ENCODE results near the gene SEMA3D.

The SEMA3D gene

DNA sequence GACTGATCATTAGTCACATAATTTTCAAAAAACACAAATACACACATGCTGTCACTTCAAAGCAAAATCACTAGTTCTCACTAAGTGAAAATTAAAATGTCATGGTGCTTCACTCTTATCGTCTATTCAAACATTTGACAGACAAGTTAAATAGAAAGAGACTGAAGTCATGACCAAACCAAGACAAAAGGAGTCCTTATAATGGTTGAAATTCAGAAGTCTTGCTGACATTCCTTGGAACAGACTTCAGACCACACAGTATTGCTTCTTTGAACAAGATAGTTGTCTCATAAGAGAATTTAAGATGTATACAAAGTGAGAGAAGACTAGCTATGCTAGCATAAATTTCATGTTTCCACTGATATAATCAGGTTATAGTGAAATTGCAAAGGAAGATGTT is 119.5 kb downstream of the SEMA3D start:
- POLR2A ChIA-PET (ENCODE audit: low non-redundant PET) = no interaction called here
- CTCF ChIA-PET = interaction anchor here (0.6 kb wide), 1 partner anchor 45 kb away, joined by 3 read pairs; no protein-coding TSS in a partner anchor
- TF ChIP-seq, protein P1, sequence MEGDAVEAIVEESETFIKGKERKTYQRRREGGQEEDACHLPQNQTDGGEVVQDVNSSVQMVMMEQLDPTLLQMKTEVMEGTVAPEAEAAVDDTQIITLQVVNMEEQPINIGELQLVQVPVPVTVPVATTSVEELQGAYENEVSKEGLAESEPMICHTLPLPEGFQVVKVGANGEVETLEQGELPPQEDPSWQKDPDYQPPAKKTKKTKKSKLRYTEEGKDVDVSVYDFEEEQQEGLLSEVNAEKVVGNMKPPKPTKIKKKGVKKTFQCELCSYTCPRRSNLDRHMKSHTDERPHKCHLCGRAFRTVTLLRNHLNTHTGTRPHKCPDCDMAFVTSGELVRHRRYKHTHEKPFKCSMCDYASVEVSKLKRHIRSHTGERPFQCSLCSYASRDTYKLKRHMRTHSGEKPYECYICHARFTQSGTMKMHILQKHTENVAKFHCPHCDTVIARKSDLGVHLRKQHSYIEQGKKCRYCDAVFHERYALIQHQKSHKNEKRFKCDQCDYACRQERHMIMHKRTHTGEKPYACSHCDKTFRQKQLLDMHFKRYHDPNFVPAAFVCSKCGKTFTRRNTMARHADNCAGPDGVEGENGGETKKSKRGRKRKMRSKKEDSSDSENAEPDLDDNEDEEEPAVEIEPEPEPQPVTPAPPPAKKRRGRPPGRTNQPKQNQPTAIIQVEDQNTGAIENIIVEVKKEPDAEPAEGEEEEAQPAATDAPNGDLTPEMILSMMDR (conservative IDR thresholded peaks at IDR 0.05; ENCODE audit: low read depth) = no peak
- DNase-seq (ENCODE audit: low spot score) = no peak
- H3K27ac ChIP-seq = no peak overlapping the region

DNA sequence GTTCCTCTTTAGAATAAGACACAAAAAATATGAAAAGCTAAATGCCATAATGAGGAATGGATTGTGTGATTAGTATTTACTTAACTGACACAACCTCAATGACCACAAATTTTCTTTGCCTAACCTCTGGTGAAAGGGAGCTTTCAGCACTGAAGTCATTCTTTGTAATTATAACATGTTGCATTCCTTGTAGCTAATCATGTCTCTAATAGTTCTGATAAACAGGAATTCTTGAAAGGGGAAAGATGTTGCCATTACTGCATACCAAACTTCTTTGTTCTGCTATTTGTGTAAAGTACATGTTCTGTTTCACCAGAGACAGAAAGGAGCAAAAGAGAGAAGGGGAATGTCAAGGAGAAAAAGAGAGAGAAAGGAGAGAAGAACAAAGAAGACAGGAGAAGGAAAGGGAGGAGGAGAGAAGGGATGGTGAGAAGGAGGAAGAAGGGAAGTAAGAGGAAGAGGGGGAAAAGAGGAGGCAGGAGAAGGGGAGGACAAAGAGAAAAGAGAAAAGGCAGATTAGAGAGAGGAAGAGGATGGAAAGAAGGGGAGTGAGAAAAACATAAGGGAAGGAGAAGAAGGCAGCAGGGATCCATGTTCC is 120.9 kb downstream of the SEMA3D start:
- ChIA-PET POLR2A (ENCODE audit: low non-redundant PET) (no interaction called here), CTCF (no interaction called here)
- TF ChIP-seq, protein P1 (conservative IDR thresholded peaks at IDR 0.05; ENCODE audit: low read depth) = no peak
- no peak for DNase-seq (ENCODE audit: low spot score)
- H3K27ac ChIP-seq = no peak overlapping the region

DNA sequence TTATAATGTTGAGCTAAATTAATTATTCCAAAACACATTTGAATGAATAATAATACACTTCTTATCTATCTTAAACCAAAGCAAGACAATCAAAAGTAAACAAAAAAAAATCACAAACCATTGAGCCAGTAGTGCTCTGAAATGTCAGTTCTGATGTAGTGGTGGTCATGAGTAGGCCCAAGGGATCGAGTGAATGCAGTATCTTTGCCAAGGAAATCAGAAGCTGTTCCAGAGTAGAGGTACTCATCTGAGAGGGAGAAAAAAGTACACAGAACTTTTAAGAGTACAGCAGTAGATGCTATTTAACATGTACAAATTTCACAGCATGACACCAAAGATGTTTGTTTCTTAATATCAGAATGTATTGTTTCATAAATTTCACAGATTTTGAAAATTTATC is 121.5 kb downstream of the SEMA3D start:
- TF ChIP-seq, protein P1 (conservative IDR thresholded peaks at IDR 0.05; ENCODE audit: low read depth) = no peak
- ChIA-PET POLR2A (ENCODE audit: low non-redundant PET) (no interaction called here), CTCF (interaction anchor here (0.5 kb wide), 1 partner anchor 23 kb away, joined by 3 read pairs; no protein-coding TSS in a partner anchor)
- no peak overlapping the region for H3K27ac ChIP-seq
- DNase-seq (ENCODE audit: low spot score) = no peak

DNA sequence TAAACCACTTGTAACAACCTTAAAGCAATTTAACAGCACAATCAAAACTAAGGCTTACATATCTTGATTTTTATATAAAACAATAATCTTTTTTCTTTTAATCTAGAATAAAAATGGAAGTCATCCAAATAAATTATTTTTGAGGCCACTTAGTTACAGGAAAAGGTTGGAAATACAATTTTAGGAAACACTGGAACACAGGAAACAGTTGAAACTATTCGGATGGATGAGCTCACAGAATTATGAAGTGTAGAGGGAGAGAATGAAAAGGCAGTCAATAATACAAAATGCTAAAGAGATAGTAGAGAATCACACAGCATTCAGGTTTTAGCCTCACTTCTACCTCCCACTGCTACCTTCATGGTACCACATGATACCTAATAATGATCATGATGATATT is 124.2 kb downstream of the SEMA3D start:
- ChIA-PET POLR2A (ENCODE audit: low non-redundant PET) (no interaction called here), CTCF (no interaction called here)
- TF ChIP-seq, protein P1 (conservative IDR thresholded peaks at IDR 0.05; ENCODE audit: low read depth) = no peak
- DNase-seq (ENCODE audit: low spot score) = no peak
- H3K27ac ChIP-seq = no peak overlapping the region

DNA sequence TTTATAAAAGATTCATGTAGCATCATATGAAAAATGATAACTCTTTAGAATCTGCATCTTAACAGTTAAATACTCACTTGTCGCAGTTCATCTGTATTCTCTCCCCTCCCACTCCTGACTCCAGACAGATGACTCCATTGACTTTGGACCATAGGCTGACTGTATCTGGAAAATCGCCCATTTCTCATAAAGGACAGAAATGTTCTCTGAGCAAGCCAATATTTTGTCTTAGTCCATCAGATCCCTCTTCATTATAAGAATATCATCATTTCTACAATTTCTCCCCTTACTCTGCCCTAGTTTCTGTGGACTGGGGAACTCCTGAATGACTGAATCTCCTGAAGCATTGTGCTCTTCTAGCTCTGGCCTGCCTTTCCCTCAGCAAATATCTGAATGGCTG is 125.4 kb downstream of the SEMA3D start:
- TF ChIP-seq, protein P1 (conservative IDR thresholded peaks at IDR 0.05; ENCODE audit: low read depth) = no peak
- POLR2A ChIA-PET (ENCODE audit: low non-redundant PET) = no interaction called here
- DNase-seq (ENCODE audit: low spot score) = no peak
- H3K27ac ChIP-seq = no peak overlapping the region
- CTCF ChIA-PET = no interaction called here

DNA sequence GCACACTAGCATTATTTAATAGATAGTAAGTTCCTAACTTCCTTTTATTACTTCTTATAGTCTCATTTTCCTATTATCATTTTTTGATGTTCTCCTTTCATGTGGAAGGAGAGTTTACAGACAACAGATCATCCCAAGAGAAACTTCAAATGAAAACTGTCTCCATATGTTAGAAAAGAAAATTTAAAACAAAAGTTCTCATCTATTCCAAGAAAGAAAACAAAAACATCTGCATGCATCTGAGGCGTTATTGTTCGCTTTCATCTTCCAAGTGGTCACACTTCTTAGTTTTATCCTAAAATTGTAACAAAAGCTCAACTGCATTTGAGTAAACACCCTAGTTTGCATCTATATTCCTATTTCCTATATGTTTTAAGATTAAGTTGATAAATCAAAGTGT is 126.2 kb downstream of the SEMA3D start:
- no peak overlapping the region for H3K27ac ChIP-seq
- DNase-seq (ENCODE audit: low spot score) = no peak
- CTCF ChIA-PET = no interaction called here
- POLR2A ChIA-PET (ENCODE audit: low non-redundant PET) = no interaction called here
- TF ChIP-seq, protein P1 (conservative IDR thresholded peaks at IDR 0.05; ENCODE audit: low read depth) = no peak

Data from RWPE1 (cell line).